Measurements from ENCODE around the gene GPR34. TPM values are rescaled to one million over a fixed set of nuclear protein-coding genes. Genes with fewer than 3 reads are reported as not detected.

Gene GPR34
- total and polyA plus RNA-seq, 2 experiments from 2014 or later, result 0.24 TPM; not detected in 1

- no peak for TF ChIP-seq CTCF (IDR thresholded peaks at IDR 0.05; ENCODE audit: low read depth, low read length)
- Histone ChIP-seq H3K27me3 (no peaks in the 10 kb centered on the region), H3K4me1 (ENCODE audit: low read depth) (no peaks in the 10 kb centered on the region)
Measured at GRCh38 chrX:41707218-41707617, 18.4 kb downstream of the GPR34 start.

GRCh38 chrX:41708486-41708885 is 19.7 kb downstream of the GPR34 start:
- H3K36me3 ChIP-seq, result no peaks in the 10 kb centered on the region
- TF ChIP-seq CTCF (IDR thresholded peaks at IDR 0.05; ENCODE audit: low read depth, low read length), result no peak
- no peaks in the 10 kb centered on the region for H3K9me3 ChIP-seq (ENCODE audit: low read depth)
- DNase-seq (ENCODE audit: low read depth in 1 of 2, low spot score in 1 of 2), result no peak
- no peaks in the 10 kb centered on the region for H3K27me3 ChIP-seq
- no peaks in the 10 kb centered on the region for H3K4me1 ChIP-seq (ENCODE audit: low read depth)
- no peak overlapping the region for H3K4me3 ChIP-seq
- H3K27ac ChIP-seq, result no peak overlapping the region

More at GRCh38 chrX:41707218-41707617, 18.4 kb downstream of the GPR34 start:
- Histone ChIP-seq H3K9me3 (ENCODE audit: low read depth) (no peaks in the 10 kb centered on the region), H3K4me3 (no peak overlapping the region), H3K27ac (no peak overlapping the region), H3K36me3 (no peaks in the 10 kb centered on the region)
- DNase-seq (ENCODE audit: low read depth in 1 of 2, low spot score in 1 of 2), result no peak

- Histone ChIP-seq H3K9me3 (ENCODE audit: low read depth) (no peaks in the 10 kb centered on the region), H3K27me3 (no peaks in the 10 kb centered on the region), H3K4me1 (ENCODE audit: low read depth) (no peaks in the 10 kb centered on the region), H3K36me3 (no peaks in the 10 kb centered on the region), H3K27ac (no peak overlapping the region), H3K4me3 (no peak overlapping the region)
- TF ChIP-seq CTCF (IDR thresholded peaks at IDR 0.05; ENCODE audit: low read depth, low read length), result no peak
- no peak for DNase-seq (ENCODE audit: low read depth in 1 of 2, low spot score in 1 of 2)
Measured at GRCh38 chrX:41711021-41711667, 22.4 kb downstream of the GPR34 start.

GRCh38 chrX:41716222-41716621 is 27.4 kb downstream of the GPR34 start:
- Histone ChIP-seq H3K9me3 (ENCODE audit: low read depth) (no peaks in the 10 kb centered on the region), H3K27ac (no peak overlapping the region), H3K36me3 (no peaks in the 10 kb centered on the region), H3K27me3 (no peaks in the 10 kb centered on the region), H3K4me1 (ENCODE audit: low read depth) (no peaks in the 10 kb centered on the region), H3K4me3 (no peak overlapping the region)
- DNase-seq (ENCODE audit: low read depth in 1 of 2, low spot score in 1 of 2), result no peak
- TF ChIP-seq CTCF (IDR thresholded peaks at IDR 0.05; ENCODE audit: low read depth, low read length), result no peak

DNA sequence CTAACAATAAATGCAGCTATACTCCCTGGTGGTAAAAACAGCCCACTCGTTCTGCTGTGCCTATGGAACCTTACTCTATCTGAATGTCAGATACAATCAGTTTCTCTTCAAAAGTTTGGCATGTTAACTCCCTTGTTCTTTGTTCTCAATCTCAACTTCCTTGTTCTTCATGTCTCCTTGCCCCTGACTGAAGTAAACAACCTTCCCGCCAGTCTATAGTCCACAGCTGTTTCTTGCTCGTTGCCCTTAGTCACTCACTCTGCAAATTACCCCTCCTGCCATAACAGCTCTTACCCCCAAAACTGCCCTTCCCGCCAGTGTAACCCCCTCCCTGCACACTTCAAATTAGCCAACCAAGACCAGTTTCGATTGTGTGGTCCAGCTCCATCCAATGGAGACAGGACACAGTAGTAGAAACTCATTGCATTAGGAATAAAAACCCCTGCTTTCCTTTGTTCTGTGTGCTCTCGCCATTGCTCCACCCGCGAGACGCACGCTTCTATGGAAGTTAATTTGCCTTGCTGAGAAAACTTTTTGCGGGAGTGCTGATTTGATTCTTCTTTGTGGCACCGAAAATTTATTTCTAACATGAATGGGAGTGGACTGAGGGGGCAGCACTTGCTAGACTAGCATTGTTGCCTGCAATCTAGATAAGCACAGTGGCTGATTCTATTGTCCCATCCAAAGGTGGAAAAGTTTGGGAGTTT is 28.1 kb downstream of the GPR34 start:
- Histone ChIP-seq H3K4me3 (no peak overlapping the region), H3K27me3 (no peaks in the 10 kb centered on the region), H3K36me3 (no peaks in the 10 kb centered on the region), H3K9me3 (ENCODE audit: low read depth) (no peaks in the 10 kb centered on the region), H3K27ac (no peak overlapping the region), H3K4me1 (ENCODE audit: low read depth) (no peaks in the 10 kb centered on the region)
- DNase-seq (ENCODE audit: low read depth in 1 of 2, low spot score in 1 of 2), result no peak
- no peak for TF ChIP-seq CTCF (IDR thresholded peaks at IDR 0.05; ENCODE audit: low read depth, low read length)

Measured in cardiac muscle cell (in vitro differentiated cells and primary cell).